Kasumi-1 (cell line): ENCODE measurements around the gene LEKR1.
"Not testable (repeated sequence)": the region's sequence is repeated elsewhere in the genome, so short reads cannot be mapped to it uniquely, and the experiment has no call there.

Experiments used
- DNase-seq, 2 experiments: peaks; one replicate each; lab custom pipeline; 2025; lab: John Stamatoyannopoulos, UW

LEKR1 gene

DNA sequence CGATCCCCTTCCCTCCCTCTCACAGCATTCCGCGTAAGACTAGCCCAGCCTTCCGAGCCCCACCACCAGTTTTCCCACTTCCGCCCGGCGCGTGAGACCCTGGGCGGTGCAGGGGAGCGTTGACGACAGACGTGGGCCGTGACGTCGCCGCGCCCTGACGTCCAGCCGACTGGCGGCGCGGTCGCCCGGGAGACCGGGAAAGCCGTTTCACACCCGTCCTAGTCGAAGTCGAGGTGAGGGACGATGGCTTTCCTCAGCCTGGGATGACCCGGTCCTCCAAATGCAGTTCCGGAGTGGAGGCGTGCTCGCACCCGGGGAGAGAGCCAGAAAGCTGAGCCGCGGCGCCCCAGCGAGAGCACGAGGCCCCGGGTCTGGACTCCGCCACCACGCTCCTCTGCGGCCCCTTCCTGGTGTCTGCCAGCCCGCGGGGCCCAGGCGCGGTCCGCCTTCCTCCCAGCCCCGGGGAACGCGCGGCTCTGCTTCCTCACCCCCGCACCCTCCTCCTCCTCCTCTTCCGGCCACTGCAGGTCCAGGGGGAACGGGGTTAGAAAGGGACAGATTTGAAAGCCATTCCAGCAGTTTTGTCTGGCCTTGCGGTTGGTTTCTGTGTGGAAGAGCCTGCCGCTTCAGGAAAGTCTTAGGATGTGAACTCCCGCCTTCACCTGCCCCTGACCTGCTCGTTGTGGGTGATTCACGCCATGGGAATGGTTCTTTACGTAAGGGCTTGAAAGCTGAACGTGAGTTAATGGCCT is at the start of gene LEKR1:
Gene LEKR1 (plus strand): TSS at position 210 of the 752 bp plus-strand sequence. CDS start 2,977 bp downstream, outside the sequence.
- DNase-seq, result peak; percentile 72 to 81

- DNase-seq, result no peak
Observed at GRCh38 chr3:156776871-156777270, 49.3 kb upstream of the LEKR1 start.

DNA sequence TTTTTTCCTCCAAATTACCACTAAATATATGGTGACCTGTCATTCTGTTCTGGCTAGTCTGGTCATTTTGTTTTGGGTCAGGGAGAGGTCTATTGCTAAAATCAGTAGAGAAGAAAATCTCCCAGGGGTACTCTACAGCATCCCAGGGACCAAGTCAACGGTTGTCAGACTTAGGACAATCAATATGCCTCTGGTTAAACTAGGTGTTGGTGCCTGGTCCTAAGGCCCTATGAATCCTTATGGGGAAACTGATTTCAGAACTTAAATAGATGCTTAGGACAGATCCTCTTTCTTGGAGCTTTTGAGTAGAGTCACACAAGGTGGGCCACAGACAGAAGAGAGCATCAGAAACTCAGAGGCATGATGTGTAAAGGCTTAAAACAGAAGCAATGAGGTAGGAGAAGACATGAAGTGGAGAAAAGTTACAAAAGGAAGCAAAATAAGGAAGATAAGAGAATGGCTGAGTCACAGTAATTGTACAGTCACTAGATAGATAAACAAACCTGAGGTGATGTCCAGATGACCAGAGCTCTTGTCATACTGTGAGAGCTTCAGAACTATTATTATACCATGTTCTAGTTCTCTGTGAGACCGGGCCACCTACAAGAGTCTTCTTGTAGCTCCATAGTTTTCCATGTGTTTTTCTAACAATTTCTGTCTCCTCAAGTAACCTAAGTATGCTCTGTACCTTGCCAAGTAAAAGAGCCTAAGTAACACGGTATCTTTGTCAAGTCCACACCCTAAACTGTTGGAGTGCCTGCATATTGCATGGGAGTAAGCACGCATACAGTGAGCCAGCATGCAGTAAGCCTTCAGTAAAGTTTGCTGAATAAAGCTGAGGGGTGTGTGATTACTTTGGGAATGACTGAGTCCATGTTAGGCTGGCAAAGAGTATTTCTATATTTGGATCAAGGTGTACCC is 44.6 kb upstream of the LEKR1 start:
- DNase-seq, result no peak

DNA sequence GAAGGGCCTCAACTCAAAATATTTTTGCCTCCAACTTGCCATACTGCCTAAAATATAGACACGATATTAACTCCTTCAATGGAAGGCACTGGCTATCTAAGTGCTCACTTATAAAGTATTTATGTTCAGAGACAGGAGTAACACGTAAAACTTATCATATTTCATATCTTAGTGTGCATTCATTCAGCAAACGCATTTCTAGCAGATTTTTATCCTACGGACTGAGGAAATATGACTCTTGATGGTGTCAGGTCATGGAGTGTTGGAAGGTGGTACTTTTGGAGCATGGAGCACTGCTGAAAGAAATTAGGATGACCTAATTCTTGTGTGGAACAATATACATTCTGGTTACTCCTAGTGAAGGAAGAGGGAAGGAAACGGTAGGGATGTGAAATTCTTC is 43.8 kb upstream of the LEKR1 start:
- no peak for DNase-seq

- no peak for DNase-seq
Observed at GRCh38 chr3:156782921-156783320, 43.2 kb upstream of the LEKR1 start.

GRCh38 chr3:156787001-156787400 is 39.2 kb upstream of the LEKR1 start:
- no peak for DNase-seq

DNA sequence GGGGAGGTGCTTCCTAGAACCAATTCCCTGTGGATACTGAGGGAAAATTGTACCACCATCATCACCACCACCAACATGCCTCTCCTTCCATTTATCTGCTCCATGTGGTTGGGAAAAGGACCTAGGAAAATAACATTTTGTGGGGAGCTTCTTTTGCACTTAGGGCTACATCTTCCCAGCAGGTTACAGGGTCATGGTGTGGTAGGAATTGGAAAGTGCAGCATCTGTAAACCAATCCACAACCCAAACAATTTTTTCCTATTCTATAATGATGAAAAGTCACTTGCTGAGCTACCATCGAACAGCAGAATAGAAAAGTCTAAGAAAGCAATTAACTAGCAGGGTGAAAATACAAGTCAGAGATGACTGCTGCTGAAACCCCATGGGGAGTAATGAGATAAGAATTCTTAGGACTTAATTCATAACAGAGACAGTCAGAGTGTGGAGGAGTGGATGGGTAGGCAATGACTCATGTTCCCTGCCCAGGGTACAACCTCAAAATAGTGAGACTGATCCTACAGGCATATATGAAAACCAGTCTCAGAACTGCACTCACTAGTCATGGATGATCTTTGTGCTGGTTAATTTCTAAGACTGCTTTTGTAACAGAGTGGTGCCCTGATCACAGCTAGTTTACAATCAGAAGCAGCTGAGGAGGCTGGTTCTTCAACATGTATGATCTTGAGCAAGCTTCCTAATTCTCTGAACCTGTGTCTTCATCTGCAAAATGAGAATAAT is 38.1 kb upstream of the LEKR1 start:
- peak; percentile 19 to 20 for DNase-seq

- DNase-seq, result no peak
Observed at GRCh38 chr3:156788846-156789245, 37.3 kb upstream of the LEKR1 start.

GRCh38 chr3:156790156-156790555 is 36.0 kb upstream of the LEKR1 start:
- DNase-seq, result no peak

GRCh38 chr3:156792114-156792513 is 34.0 kb upstream of the LEKR1 start:
- no peak for DNase-seq

GRCh38 chr3:156792536-156792935 is 33.6 kb upstream of the LEKR1 start:
- no peak for DNase-seq

DNA sequence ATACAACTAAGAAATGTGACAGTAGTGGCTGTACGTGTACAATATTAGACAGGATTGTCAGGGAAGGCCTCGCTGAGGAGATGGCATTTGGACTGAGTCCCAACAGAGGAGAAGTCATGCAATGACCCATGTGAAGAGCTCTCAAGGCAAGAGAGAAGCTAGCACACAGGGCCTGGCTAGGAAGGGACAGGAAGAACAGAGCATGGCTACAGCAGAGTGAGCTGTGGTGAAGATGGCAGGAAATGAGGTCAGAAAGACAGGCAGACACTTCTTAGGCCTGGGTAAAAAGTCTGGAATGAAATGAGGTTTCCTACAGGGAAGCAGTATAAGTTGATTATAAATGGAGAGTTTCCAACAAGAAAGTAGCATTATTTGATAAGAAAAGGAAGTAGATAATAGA is 33.2 kb upstream of the LEKR1 start:
- peak; percentile 46 to 60 for DNase-seq

DNA sequence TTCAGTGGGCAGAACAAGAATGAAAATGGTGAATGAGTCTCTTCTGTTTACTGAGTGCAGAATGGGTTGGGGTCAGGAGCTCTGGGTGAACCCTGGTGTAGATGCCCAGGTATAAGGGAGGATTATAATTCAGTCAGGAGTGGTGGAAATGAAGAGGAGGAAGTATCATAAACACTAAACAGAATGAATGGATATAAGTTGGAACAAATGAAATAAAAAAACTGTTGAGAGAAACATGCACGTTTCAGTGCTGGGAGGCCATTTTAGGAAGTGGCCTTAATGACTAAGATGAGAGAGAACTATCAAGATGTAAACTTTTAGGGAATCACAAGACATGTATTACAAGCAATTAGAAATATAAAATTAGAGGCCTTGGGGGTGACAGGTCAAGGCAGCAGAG is 32.8 kb upstream of the LEKR1 start:
- DNase-seq, result no peak

- DNase-seq, result no peak
Observed at GRCh38 chr3:156793851-156794250, 32.3 kb upstream of the LEKR1 start.

GRCh38 chr3:156795890-156796481 is 30.2 kb upstream of the LEKR1 start:
- no peak for DNase-seq

- no peak for DNase-seq
Observed at GRCh38 chr3:156797368-156797767, 28.8 kb upstream of the LEKR1 start.

DNA sequence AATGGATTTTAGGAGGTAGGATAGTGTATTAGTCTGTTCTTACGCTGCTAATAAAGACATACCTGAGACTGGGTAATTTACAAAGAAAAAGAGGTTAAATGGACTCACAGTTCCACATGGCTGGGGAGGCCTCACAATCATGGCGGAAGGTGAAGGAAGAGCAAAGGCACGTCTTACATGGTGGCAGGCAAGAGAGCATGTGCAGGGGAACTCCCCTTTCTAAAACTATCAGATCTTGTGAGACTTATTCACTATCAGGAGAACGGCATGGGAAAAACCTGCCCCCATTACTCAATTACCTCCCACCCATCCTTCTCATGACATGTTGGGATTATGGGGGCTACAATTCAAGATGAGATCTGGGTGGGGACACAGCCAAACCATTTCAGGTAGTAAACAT is 25.9 kb upstream of the LEKR1 start:
- not testable (repeated sequence) for DNase-seq

DNA sequence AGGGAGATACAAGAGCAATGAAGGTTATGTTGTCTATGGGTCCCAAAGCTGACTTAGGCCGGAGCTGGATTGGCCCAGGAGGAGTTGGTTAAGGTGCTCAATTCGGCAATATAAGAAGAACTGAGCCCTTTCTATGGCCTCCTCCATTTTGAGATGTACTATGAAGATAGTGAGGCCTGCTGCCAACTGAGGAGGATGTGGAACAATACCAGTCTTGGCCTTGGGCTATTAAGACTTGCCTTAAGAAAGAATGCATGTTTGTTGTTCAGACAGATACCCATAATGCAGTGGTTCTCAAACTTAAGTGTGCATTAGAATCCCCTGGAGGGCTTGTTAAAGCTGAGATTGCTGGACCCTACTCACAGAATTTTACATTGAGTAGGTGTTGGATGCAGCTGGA is 24.4 kb upstream of the LEKR1 start:
- no peak for DNase-seq

GRCh38 chr3:156802821-156803606 is 23.1 kb upstream of the LEKR1 start:
- DNase-seq, result no peak

DNA sequence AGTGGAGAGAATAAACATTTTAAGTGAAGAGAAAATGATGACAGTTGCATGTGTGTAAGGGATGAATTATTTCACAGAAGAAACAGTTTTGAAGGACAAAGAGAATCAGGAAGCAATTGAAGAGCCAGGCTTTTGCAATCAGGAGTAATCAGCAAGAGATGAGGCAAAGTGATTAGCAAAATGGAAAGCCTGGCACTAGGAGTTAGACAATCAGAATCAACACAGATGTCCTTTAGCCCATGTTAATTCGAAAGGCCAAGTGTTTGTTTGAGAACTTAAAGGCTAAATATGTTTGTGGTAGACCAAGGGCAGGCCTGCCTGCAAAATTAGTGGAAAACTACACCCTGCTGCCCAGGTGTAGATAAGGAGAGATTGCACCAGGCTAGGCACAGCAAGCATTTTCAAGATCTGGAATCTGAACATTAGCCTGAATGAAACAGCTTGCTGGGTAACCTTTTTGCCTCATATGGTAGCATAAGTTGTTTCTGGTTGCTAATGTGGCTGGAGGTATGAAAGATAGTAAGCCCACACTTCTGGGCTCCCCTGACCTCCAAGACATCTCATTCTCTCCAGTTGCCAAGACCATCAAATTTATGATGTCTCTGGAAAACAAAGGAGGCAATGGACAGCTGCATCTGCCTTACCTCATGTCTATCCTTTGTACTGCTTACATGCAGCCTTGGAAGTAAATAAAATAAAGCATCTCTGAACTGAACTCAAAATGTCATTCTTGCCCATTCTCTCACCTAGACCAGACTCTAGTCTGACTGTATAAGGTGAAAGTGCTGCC is 22.0 kb upstream of the LEKR1 start:
- DNase-seq, result no peak
